Measurements from ENCODE around the gene ACADM.
"Not testable (repeated sequence)": the region's sequence is repeated elsewhere in the genome, so short reads cannot be mapped to it uniquely, and the experiment has no call there.

ACADM gene

GRCh38 chr1:75736016-75736415 is 11.5 kb downstream of the ACADM start:
- no peak for DNase-seq (ENCODE audit: low spot score)

- no peak for DNase-seq (ENCODE audit: low spot score)
Observed at GRCh38 chr1:75742047-75742625, 17.6 kb downstream of the ACADM start.

- no peak for DNase-seq (ENCODE audit: low spot score)
Observed at GRCh38 chr1:75745276-75745675, 20.8 kb downstream of the ACADM start.

GRCh38 chr1:75757210-75757609 is 32.7 kb downstream of the ACADM start:
- not testable (repeated sequence) for DNase-seq (ENCODE audit: low spot score)

GRCh38 chr1:75758543-75758942 is 34.0 kb downstream of the ACADM start:
- not testable (repeated sequence) for DNase-seq (ENCODE audit: low spot score)

- no peak for DNase-seq (ENCODE audit: low spot score)
Observed at GRCh38 chr1:75764057-75764655, 39.6 kb downstream of the ACADM start.

GRCh38 chr1:75765697-75766355 is 41.3 kb downstream of the ACADM start:
- peak; percentile 59 for DNase-seq (ENCODE audit: low spot score)

- DNase-seq (ENCODE audit: low spot score) = no peak
Observed at GRCh38 chr1:75768016-75768415, 43.5 kb downstream of the ACADM start.

- no peak for DNase-seq (ENCODE audit: low spot score)
Observed at GRCh38 chr1:75770761-75771160, 46.3 kb downstream of the ACADM start.

GRCh38 chr1:75771978-75772377 is 47.5 kb downstream of the ACADM start:
- no peak for DNase-seq (ENCODE audit: low spot score)

GRCh38 chr1:75777812-75778211 is 53.3 kb downstream of the ACADM start:
- not testable (repeated sequence) for DNase-seq (ENCODE audit: low spot score)

GRCh38 chr1:75778694-75779093 is 54.2 kb downstream of the ACADM start:
- not testable (repeated sequence) for DNase-seq (ENCODE audit: low spot score)

- DNase-seq (ENCODE audit: low spot score) = not testable (repeated sequence)
Observed at GRCh38 chr1:75780183-75780582, 55.7 kb downstream of the ACADM start.

GRCh38 chr1:75783920-75784319 is 59.4 kb downstream of the ACADM start:
- not testable (repeated sequence) for DNase-seq (ENCODE audit: low spot score)

- no peak for DNase-seq (ENCODE audit: low spot score)
Observed at GRCh38 chr1:75785320-75785982, 60.9 kb downstream of the ACADM start.

GRCh38 chr1:75785983-75786853 is 61.7 kb downstream of the ACADM start, which contains the start of gene RABGGTB:
TSS of gene RABGGTB (plus strand) at chr1:75786256. CDS start at chr1:75786272, 16 bp downstream.
- peak; percentile 93 for DNase-seq (ENCODE audit: low spot score)

- no peak for DNase-seq (ENCODE audit: low spot score)
Observed at GRCh38 chr1:75786901-75787493, 62.5 kb downstream of the ACADM start.

GRCh38 chr1:75787524-75787923 is 63.0 kb downstream of the ACADM start:
- DNase-seq (ENCODE audit: low spot score) = no peak

GRCh38 chr1:75789988-75790387 is 65.5 kb downstream of the ACADM start:
- no peak for DNase-seq (ENCODE audit: low spot score)

GRCh38 chr1:75791022-75791421 is 66.5 kb downstream of the ACADM start:
- DNase-seq (ENCODE audit: low spot score) = no peak

- DNase-seq (ENCODE audit: low spot score) = no peak
Observed at GRCh38 chr1:75792091-75792490, 67.6 kb downstream of the ACADM start.
